D721Med (cell line): Measurements from ENCODE around the gene AHNAK.

ENCODE experiments used
- DNase-seq: peaks from one replicate; pipeline ENCODE4 v3.0.0; 2011; ENCODE audit warnings: low spot score; ENCODE audit not compliant: insufficient read length
- FAIRE-seq: peaks from 2 replicates; lab custom pipeline; 2011; peaks lifted over from hg19 to GRCh38; lab: Jason Lieb, UNC
- TF ChIP-seq, protein P1 (sequence below): IDR thresholded peaks from 2 replicates; pipeline ENCODE4 v1.5.1; 2012; ENCODE audit warnings: mild to moderate bottlenecking, control low read depth; ENCODE audit not compliant: insufficient read depth; ENCODE audit errors: missing control alignments

The AHNAK gene

DNA sequence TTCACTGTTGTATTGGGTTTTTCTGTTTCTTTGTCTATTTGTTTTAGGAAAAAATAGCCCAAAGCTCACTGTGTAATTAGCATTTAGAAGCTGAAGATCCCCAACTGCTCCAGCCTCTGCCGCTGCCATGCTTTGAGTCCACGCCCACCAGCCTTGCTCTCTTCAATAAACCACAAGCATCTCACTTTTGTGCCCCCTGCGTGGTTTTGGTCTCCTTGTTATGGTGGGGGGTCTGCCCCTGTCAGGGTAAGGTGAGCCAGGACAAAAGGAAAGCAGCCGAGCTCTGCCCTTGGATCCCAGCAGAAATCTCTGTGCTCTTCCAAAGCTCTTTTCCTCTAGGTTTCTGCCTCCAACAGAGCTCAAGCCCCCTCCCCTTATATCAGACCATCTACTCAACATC is 123.6 kb downstream of the AHNAK start:
- DNase-seq: no peak
- TF ChIP-seq, protein P1, sequence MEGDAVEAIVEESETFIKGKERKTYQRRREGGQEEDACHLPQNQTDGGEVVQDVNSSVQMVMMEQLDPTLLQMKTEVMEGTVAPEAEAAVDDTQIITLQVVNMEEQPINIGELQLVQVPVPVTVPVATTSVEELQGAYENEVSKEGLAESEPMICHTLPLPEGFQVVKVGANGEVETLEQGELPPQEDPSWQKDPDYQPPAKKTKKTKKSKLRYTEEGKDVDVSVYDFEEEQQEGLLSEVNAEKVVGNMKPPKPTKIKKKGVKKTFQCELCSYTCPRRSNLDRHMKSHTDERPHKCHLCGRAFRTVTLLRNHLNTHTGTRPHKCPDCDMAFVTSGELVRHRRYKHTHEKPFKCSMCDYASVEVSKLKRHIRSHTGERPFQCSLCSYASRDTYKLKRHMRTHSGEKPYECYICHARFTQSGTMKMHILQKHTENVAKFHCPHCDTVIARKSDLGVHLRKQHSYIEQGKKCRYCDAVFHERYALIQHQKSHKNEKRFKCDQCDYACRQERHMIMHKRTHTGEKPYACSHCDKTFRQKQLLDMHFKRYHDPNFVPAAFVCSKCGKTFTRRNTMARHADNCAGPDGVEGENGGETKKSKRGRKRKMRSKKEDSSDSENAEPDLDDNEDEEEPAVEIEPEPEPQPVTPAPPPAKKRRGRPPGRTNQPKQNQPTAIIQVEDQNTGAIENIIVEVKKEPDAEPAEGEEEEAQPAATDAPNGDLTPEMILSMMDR: no peak
- FAIRE-seq: no peak

DNA sequence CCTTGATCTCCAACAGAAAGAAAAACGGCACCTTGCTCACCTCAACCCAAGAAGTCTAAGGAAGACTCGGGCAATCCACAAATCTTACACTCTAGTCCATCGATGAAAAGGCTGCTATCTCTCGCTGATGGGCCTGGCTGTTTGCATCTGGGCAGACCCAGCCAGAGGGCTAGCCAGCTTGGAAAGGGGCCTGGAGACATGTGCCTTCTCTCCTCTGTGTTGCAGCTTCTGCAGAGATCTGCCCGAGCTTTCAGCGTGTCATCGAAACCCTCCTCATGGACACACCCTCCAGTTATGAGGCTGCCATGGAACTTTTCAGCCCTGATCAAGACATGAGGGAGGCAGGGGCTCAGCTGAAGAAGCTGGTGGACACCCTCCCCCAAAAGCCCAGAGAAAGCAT is 124.6 kb downstream of the AHNAK start:
- DNase-seq: no peak

DNA sequence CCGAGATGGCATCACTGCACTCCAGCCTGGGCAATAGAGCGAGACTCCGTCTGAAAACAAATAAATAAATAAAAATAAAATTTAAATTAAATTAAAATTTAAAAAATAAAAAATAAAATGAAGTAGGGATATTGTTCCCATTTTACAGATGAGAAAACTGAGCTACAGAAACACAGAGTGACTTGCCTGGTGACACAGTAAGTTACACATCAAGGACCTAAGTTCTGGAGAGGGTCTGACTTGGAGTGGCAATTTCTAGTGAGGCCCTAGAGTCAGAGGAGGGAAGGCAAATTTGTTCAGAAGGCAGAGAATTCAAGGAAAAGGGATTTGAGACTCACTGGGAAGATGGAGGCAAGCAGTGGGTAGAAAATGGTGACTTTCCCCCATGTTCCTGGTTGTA is 125.7 kb downstream of the AHNAK start:
- TF ChIP-seq, protein P1: no peak
- FAIRE-seq (no peak), DNase-seq (no peak)

More for the DNA sequence above, 124.6 kb downstream of the AHNAK start:
- FAIRE-seq: no peak
- TF ChIP-seq, protein P1: no peak

DNA sequence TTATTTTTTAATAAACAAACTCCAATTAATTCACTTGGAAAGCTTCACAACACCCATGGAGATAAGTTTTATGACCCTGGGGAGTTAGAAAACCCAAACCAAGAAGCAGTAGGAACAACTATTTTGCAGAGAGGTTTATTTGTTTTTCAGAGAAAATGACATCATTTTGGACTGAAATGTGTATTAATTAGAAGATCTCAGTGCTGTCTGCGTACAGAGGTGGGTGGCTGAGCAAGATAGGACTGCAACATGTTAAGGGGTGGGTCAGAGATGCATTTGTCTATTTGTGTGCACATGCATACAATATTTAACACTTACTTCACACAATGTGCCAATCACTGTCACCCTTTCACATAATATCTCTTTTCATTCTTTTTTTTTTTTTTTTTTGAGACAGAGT is 126.7 kb downstream of the AHNAK start:
- FAIRE-seq (no peak), DNase-seq (no peak)
- TF ChIP-seq, protein P1: no peak

DNA sequence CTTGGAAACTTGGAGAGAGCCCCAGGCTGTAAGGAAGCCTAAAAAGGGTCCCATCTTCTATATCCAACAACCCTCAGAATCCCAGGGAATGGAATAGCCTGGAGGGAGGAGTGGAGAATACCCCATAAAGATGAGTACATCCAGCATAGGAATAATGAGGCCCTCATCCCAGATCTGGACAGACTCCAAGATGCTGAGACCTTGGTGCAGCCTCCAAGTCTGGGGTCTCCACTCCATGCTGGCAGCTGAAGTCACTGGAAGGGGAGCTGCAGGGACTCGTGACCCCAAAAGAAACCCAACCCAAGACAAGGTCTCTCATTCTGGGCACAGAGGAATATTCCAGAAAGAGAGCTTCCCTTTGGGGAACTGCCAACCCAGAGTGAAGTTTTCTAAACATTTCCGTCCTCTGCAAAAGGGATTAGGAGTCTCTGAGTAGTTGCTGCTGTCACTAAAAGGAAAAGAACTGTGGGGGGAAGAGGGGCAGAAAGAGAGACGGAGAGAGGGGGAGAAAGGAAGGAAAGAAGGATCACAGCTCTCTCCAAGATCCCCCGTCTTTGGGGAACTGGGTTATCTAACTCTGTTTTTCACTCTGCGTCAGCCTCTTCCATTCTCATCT is 127.2 kb downstream of the AHNAK start:
- TF ChIP-seq, protein P1: no peak
- no peak for FAIRE-seq
- DNase-seq: no peak

DNA sequence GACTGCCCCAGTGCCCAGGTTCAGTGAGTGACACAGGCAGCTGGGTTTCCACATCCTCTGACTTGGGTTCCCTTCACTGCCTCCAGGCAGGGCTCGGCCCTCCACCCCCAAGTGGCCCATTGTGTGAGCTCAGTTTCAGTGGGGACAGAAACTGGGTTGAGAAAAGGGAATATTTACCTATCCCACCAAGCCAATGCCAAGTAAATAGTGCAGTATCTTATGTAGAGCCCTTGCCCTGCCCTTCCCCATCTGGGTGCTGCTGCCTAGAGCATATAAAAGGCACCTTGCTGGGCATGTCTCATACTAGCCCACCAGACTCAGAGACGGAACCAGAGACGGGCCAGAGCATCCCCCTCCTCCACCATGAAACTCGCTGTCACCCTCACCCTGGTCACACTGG is 127.9 kb downstream of the AHNAK start, which contains the start of gene SCGB1A1:
TSS of gene SCGB1A1 (plus strand) at position 301 of the 400 bp plus-strand sequence. CDS start at position 364, 63 bp downstream.
- FAIRE-seq: no peak
- DNase-seq: no peak
- TF ChIP-seq, protein P1: no peak

DNA sequence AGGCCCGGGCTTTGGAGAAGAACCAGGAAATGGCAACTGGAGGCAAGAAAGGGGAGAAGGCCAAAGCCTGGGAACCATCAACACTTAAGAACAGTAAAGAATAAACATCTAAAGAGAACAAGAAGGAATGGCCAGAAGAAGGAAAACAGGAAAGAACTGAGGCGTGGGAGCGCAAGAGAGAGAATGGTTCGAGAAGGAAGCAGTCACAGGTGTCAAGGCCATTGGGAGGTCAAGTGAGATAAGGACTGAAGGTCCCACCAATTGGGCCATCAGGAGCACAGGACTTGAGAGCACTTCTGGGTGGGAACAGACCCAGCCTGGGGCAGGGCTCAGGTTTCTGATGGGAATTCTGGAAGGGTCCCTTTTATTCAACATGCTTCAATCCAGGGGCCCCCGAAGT is 128.5 kb downstream of the AHNAK start:
- DNase-seq: no peak
- TF ChIP-seq, protein P1: no peak
- FAIRE-seq: no peak
